IgD-negative memory B cell (primary cell): ENCODE results near the gene BIK. TPM values are rescaled to one million over a fixed set of nuclear protein-coding genes. Genes with fewer than 3 reads are reported as not detected.

Experiments
- H3K27ac Mint-ChIP-seq, 3 donors: one replicate each; pipeline ENCODE4 v1.8.0; 2020 to 2022; ENCODE audit warnings: mild to moderate bottlenecking in 3 of 3, mixed read lengths in 3 of 3, moderate library complexity in 1 of 3
- H3K27me3 Mint-ChIP-seq: one replicate; pipeline ENCODE4 v1.8.0; 2021; ENCODE audit warnings: mixed read lengths
- H3K36me3 Mint-ChIP-seq: one replicate; pipeline ENCODE4 v1.8.0; 2020; ENCODE audit warnings: mild to moderate bottlenecking, mixed read lengths
- H3K4me1 Mint-ChIP-seq, 3 donors: one replicate each; pipeline ENCODE4 v1.8.0; 2020 to 2022; ENCODE audit warnings: mixed read lengths in 3 of 3, mild to moderate bottlenecking in 1 of 3
- H3K4me3 Mint-ChIP-seq, 4 donors: one replicate each; pipeline ENCODE4 v1.8.0; 2020 to 2022; ENCODE audit warnings: mild to moderate bottlenecking in 4 of 4, mixed read lengths in 4 of 4, moderate library complexity in 3 of 4
- H3K9me3 Mint-ChIP-seq, 3 donors: one replicate each; pipeline ENCODE4 v1.8.0; 2020 to 2021; ENCODE audit warnings: mixed read lengths in 3 of 3, mild to moderate bottlenecking in 1 of 3
- polyA plus RNA-seq: library from polyadenylated mRNA; unstranded; fragments of 300-500 nt; fragmentation: Illumina TruSeq; gene quantifications from one replicate; pipeline ENCODE4 v1.2.3, GENCODE V29; 2021

BIK gene
- polyA plus RNA-seq, 1 donor from 2014 or later = 9.7 TPM

- H3K27ac Mint-ChIP-seq = peak overlapping the region in 1 of 3 donors; percentile 19
Measured at GRCh38 chr22:43156413-43156812, 45.9 kb downstream of the BIK start.

GRCh38 chr22:43157874-43158546 is 47.5 kb downstream of the BIK start:
- Mint-ChIP-seq H3K27me3 (peaks cover under 1% of the 10 kb centered on the region), H3K36me3 (peaks cover 3% of the 10 kb centered on the region), H3K4me1 (peaks cover 0 to 6% (median 5%) of the 10 kb centered on the region in 3 donors), H3K9me3 (no peaks in the 10 kb centered on the region), H3K4me3 (no peak overlapping the region), H3K27ac (peak overlapping the region in 1 of 3 donors; percentile 57)

More at GRCh38 chr22:43156413-43156812, 45.9 kb downstream of the BIK start:
- Mint-ChIP-seq H3K4me3 (no peak overlapping the region), H3K27me3 (peaks cover 1% of the 10 kb centered on the region), H3K36me3 (peaks cover 3% of the 10 kb centered on the region), H3K4me1 (peaks cover 0 to 7% (median 7%) of the 10 kb centered on the region in 3 donors), H3K9me3 (no peaks in the 10 kb centered on the region)

DNA sequence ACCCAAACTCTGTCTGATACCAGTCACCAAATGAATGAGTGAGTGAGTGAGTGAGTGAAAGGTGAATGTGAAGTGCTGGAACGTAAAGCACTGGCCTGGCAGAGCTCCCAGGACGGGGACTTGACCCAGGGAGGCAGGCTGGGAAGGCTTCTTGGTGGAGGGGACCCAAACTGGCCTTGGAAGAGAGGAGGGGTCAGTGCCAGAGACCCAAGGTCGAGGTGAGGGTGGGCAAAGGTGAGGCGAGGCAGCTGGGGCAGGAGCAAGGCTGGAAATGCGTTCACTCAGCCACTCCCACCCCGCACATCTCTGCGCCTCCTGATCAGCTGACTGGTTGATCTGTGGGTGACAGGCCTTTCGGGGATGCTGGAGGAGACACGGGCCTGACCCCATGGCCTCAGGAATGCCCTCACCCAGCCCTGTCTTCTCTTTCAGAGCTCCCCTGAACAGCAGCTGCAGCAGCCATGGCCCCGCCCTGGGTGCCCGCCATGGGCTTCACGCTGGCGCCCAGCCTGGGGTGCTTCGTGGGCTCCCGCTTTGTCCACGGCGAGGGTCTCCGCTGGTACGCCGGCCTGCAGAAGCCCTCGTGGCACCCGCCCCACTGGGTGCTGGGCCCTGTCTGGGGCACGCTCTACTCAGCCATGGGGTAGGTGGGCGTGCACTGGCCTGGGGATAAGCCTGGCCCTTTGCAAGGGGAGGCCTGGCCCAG is 48.4 kb downstream of the BIK start:
- Mint-ChIP-seq H3K36me3 (peaks cover 3% of the 10 kb centered on the region), H3K4me1 (peaks cover 4 to 8% (median 7%) of the 10 kb centered on the region in 3 donors), H3K27ac (no peak overlapping the region), H3K9me3 (no peaks in the 10 kb centered on the region), H3K4me3 (no peak overlapping the region), H3K27me3 (peaks cover 3% of the 10 kb centered on the region)

- Mint-ChIP-seq H3K36me3 (peaks cover 3% of the 10 kb centered on the region), H3K27me3 (peaks cover 5% of the 10 kb centered on the region), H3K4me3 (no peak overlapping the region), H3K4me1 (peaks cover 10 to 12% (median 12%) of the 10 kb centered on the region in 3 donors), H3K9me3 (no peaks in the 10 kb centered on the region), H3K27ac (no peak overlapping the region)
Measured at GRCh38 chr22:43159484-43160178, 49.1 kb downstream of the BIK start.

- no peaks in the 10 kb centered on the region for H3K9me3 Mint-ChIP-seq
- H3K4me1 Mint-ChIP-seq = peaks cover 10 to 12% (median 12%) of the 10 kb centered on the region in 3 donors
- peaks cover 5% of the 10 kb centered on the region for H3K27me3 Mint-ChIP-seq
- peaks cover 3% of the 10 kb centered on the region for H3K36me3 Mint-ChIP-seq
- no peak overlapping the region for H3K4me3 Mint-ChIP-seq
- H3K27ac Mint-ChIP-seq = no peak overlapping the region
Measured at GRCh38 chr22:43160497-43161126, 50.1 kb downstream of the BIK start.

GRCh38 chr22:43162412-43163150 is 52.0 kb downstream of the BIK start:
- H3K4me1 Mint-ChIP-seq = peaks cover 10 to 12% (median 12%) of the 10 kb centered on the region in 3 donors
- peaks cover 3% of the 10 kb centered on the region for H3K36me3 Mint-ChIP-seq
- H3K9me3 Mint-ChIP-seq = no peaks in the 10 kb centered on the region
- H3K27ac Mint-ChIP-seq = no peak overlapping the region
- peaks cover 5% of the 10 kb centered on the region for H3K27me3 Mint-ChIP-seq
- H3K4me3 Mint-ChIP-seq = no peak overlapping the region

DNA sequence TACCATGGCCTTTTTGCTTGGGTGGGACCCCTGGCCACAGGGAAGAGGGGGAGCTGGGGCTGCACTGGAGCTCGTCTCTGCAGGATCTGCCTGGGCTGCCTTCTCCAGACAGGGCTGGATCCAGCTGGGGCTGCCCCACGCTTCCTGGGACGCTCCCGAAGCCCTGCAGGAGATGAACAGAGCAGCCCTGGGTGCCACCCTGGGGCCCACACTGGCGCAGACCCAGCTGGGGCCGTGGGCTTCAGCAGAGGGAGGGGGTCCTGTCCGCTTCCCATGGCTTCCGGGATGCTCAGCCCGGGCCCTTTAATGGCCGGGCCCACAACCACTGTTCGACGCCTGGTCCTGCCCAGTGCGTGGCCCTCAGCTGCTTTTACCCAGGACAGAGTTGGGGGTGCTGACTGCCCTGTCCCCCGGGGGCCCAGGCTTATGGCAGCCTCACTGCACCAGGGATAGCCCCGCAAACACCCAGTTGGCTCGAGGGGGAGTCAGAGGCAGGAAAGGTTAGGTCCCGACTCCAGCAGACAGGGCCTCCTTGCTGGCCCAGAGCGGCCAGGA is 52.8 kb downstream of the BIK start:
- Mint-ChIP-seq H3K36me3 (peaks cover 3% of the 10 kb centered on the region), H3K27me3 (peaks cover 5% of the 10 kb centered on the region), H3K4me3 (peak overlapping the region in 1 of 4 donors; percentile 89), H3K4me1 (peaks cover 10 to 12% (median 12%) of the 10 kb centered on the region in 3 donors), H3K9me3 (no peaks in the 10 kb centered on the region), H3K27ac (peak overlapping the region in 2 of 3 donors; percentile 12 to 94)

DNA sequence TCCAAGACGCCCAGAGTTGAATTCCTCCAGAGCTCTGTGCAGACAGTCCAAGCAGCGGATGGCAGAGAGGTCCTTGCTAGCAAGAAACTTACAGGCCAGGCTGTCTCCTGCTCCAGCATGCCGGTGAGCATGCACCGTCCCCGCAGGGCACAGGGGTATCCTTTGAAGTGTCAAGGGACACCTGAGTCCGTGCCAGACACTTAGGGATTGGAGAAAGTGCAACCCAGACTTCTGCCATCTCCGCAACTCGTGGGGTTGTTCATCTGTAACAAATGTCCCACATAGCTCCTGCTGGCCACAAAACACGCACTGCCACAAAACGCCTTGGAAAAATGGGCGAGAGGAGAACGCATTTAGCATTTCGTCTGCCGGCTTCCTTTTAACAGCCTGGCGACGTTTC is 54.1 kb downstream of the BIK start:
- Mint-ChIP-seq H3K27ac (peak overlapping the region in 1 of 3 donors; percentile 12), H3K36me3 (no peaks in the 10 kb centered on the region), H3K27me3 (peaks cover 5% of the 10 kb centered on the region), H3K4me1 (peaks cover 8 to 10% (median 10%) of the 10 kb centered on the region in 3 donors), H3K4me3 (peak overlapping the region in 1 of 4 donors; percentile 39), H3K9me3 (no peaks in the 10 kb centered on the region)

DNA sequence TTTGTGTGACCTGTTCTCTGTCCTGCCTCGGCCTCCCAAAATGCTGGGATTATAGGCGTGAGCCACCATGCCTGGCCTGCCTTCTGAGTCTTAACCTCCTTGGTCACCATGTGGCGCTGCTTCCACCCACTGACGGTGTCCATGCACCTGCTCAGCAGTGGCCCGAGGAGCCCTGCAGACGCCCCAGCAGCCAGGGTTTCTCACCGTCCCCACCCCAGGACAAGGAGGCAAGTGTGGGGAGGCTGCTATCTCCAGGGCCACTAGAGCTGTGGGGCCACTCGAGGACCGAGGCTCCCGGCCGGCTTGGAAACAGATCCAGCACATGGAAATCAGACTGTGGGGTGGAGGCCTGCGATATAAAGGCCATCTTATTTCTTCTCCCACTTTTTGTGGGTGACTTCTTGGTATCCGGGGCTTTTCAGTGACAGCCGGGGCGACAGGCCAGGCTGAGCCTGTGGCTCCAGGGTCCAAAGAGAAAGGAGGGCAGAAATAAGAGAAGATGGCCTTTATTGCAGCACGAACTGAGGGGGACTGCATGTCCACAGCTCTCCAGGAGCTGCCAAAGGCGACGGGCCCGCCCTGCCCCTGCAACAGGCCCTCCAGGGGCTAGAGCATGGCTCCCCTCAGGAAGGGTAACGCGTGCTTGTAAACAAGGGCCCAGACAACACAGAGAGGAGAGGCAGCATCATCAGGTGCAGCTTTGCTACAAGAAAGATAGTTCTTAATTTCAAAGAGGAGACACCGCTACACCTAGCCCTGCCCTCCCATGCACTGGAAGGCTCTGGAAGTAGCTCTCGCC is 55.8 kb downstream of the BIK start:
- Mint-ChIP-seq H3K36me3 (no peaks in the 10 kb centered on the region), H3K27me3 (peaks cover 5% of the 10 kb centered on the region), H3K4me3 (no peak overlapping the region), H3K27ac (no peak overlapping the region), H3K4me1 (peaks cover 8 to 10% (median 8%) of the 10 kb centered on the region in 3 donors), H3K9me3 (no peaks in the 10 kb centered on the region)

DNA sequence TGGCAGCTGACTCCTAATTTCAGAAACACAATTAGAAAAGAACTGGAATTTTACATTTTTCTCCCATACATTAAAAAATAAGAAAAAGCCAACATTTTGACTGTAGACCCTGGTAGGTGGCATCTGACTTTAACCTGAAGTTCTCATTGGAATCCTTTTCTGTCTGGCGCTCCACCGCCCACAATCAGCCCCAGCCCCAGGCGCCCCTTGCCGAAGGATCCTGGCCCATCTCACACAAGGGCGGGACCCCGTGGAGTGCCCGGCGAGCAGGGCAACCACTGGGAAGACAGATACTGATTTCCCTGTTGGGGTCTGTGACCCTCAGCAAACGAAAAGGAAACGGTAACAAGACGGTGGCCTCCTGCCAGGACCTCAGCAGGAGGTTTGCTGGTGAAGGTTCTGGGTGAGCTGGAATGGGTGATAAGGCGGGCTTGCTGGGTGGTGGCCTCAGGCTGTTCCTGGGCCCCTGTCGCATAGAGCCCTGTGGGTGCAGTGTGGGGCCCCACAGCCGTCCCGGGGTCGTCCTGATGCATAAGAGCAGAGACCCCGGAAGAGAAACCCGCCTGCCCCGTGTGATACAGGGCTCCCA is 56.5 kb downstream of the BIK start:
- H3K36me3 Mint-ChIP-seq = no peaks in the 10 kb centered on the region
- H3K27me3 Mint-ChIP-seq = peaks cover 5% of the 10 kb centered on the region
- peaks cover 8 to 10% (median 8%) of the 10 kb centered on the region in 3 donors for H3K4me1 Mint-ChIP-seq
- H3K4me3 Mint-ChIP-seq = no peak overlapping the region
- H3K27ac Mint-ChIP-seq = no peak overlapping the region
- no peaks in the 10 kb centered on the region for H3K9me3 Mint-ChIP-seq

DNA sequence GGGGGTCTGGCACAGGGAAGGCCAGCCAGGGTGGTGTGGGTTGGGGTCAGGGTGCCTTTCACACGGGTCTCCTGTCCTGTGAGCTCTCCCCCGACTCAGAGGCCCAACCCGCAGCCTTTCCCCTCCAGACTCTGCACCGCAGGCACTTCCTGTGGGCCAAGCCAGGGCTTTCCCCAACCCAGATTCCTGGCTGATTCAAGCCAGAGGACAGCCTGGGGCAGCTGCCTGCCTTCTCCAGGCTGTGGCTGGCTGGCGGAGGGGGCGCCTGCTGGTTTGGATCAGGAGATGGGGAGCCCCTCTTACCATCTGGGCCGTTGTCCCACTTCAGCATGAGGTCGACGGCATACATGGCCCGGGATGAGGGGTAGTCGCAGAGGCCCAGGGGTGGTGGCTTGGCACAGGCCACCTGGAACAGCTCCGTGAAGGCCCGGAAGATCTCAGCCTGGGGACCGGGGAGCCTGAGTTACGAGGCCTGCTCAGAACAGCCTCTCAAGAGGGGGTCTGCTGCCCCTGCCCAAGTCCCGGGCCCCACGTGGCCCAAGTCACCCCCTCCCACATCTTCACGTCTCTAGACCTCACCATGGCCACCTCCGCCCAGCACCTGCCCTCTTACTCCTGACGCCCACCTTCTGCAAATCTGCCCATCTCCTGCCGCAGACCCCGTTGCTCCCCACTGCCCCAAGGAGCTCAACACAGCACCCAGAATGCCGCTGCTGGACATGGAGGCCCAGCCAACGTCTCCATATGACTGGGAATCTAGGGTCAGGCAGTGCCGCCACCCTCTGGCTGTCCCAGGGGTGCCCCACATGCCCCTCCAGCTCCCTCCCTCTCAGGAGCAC is 58.1 kb downstream of the BIK start:
- H3K27me3 Mint-ChIP-seq = peaks cover 4% of the 10 kb centered on the region
- no peak overlapping the region for H3K27ac Mint-ChIP-seq
- H3K4me3 Mint-ChIP-seq = no peak overlapping the region
- H3K4me1 Mint-ChIP-seq = peaks cover 7 to 8% (median 8%) of the 10 kb centered on the region in 3 donors
- H3K9me3 Mint-ChIP-seq = no peaks in the 10 kb centered on the region
- peaks cover 3% of the 10 kb centered on the region for H3K36me3 Mint-ChIP-seq

DNA sequence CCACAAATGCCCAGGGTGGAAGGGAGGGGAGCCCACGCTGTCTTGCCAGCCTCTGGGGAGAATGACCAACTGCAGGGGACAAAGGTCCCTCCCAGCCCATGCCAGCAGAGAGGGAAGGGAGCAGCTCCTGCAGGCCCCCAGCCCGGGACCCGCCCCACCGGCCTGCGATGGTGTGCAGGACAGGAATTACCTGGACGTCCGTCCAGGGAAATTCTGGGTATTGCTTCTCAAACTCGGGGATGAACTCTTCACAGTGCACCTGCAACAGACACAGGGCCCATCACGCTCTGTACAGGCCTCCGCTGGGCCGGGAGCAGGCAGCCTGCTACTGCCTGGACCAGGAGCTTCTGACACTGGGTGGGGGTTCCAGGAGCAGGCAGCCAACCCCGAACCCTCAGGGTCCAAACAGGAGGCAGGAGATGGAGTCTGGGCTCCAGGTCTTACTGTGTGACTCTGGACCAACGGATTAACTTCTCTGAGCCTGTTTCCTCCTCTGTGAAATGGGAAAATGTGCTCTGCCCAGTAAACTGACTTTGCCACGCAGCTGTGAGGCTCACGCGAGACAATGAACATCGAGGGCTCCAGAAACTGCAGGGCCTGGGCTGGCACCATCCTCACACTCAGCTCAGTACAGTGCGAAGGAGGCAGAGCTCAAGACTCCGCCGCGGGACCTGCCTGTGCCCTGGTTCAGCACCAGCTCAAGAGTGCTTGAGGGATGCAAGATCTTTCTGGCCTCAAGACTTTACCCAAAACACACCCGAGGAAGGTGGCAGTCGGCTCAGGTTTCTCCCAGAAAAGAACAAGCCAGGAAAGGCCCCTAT is 59.0 kb downstream of the BIK start:
- Mint-ChIP-seq H3K9me3 (no peaks in the 10 kb centered on the region), H3K27me3 (no peaks in the 10 kb centered on the region), H3K27ac (no peak overlapping the region), H3K4me3 (no peak overlapping the region), H3K4me1 (peaks cover under 1 to 1% (median under 1%) of the 10 kb centered on the region in 3 donors), H3K36me3 (peaks cover 3% of the 10 kb centered on the region)
